ENCODE measurements around the gene GPR137.
A peak's percentile ranks its signal among the peaks of the same experiment; 100 is the strongest.
"Not testable (repeated sequence)": the region's sequence is repeated elsewhere in the genome, so short reads cannot be mapped to it uniquely, and the experiment has no call there.

GPR137 gene

DNA sequence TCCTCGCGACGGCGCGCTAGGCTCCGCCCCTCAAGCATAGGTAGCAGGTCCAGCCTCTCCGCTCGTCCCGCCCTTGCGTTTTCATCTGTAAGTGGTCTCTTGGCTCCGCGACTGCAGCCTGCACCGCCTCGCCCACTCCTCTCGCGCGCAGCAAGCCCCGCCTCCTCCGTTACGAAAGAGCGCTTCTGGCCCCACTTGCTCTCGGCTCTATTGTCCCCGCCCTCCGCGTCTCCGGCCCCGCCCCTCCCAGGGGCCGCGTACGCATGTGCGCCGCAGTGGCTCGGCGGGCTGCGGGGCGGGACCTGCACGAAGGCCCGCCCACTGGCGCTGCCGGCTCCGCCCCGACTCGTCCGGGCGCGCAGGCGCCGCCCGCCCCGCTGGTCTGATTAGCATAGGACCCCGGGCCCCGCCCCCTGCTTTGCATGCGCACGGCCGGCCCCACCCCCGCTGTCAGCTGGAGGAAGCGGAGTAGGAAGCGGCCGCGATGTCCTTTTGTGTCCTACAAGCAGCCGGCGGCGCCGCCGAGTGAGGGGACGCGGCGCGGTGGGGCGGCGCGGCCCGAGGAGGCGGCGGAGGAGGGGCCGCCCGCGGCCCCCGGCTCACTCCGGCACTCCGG is 19.5 kb downstream of the GPR137 start, which contains the start of gene ESRRA:
Gene ESRRA (plus strand): TSS at position 450 of the 616 bp plus-strand sequence. CDS start 1,656 bp downstream, outside the sequence.
- DNase-seq, result peak; percentile 98 to 99

DNA sequence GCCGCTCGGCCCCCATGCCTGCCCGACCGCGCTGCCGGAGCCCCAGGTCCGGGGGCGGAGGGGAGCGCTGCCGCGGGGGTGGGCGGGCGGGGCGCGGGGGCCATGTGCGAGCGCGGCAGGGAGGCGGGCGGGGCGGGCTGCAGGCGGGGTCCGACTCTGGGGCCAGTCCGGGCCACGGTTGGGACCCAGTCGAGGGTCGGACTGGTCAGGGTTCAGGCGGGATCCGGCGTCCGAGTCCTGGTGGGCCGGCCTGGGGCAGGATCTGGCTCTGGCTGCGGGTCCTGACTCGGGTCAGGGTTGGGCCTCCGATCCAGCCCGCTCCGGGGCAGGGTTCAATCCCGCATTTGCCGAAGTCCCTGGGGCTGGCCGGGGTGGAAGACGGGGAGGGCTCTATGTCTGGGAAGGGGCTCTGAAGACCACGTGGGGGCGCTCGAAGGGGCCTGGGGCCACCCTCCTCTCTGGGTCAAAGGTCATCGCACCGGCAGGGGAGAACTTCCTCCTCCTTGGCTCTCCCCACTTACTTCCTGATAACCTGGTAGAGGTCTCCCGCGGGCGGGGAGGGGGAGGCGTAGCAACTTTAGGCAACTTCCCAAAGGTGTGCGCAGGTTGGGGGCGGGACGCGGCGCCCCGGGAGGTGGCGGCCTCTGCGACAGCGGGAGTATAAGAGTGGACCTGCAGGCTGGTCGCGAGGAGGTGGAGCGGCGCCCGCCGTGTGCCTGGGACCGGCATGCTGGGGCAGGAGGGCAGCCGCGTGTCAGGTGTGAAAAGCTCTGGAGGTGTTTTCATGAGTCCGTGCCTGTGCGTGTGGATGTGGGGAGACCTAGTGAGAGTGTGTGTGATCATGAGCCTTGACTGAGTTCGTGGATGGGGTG is 20.3 kb downstream of the GPR137 start:
- peak; percentile 79 for DNase-seq

DNA sequence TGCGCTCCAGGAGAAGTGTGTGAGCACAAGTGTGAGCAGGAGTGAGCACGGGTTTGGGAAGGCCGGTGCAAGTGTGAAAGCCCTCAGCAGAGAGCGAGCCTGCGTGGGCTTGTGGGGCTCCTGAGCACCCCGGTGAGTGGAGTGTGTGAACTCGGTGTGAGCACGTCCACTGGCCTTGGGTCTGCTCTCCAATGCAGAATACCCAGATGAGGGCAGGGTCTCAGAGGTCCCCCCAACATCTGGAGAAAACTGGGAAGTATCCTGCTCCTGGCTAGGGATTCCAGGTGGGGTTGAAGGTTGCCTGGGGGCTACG is 20.9 kb downstream of the GPR137 start:
- no peak for DNase-seq

DNA sequence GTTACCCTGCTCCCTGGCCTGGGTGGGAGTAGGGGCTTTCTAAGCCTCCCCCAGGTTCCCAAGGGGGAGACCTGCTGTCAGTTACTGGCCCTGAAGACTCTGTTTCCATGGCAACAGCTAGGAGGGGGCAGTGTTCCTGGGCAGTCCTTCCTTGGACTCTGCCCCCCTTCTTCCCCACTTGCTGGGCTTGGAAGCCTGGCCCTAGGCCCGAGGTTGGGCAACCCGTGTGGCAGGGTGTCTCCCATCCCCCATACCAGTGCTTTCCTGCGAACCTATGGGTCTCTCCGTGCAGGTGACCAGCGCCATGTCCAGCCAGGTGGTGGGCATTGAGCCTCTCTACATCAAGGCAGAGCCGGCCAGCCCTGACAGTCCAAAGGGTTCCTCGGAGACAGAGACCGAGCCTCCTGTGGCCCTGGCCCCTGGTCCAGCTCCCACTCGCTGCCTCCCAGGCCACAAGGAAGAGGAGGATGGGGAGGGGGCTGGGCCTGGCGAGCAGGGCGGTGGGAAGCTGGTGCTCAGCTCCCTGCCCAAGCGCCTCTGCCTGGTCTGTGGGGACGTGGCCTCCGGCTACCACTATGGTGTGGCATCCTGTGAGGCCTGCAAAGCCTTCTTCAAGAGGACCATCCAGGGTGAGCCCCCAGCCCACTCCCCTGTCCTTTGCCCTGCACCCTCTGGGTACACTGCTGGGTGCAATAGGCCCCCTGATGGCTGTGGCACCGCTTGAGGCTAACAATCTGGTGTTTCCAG is 21.4 kb downstream of the GPR137 start:
- no peak for DNase-seq

DNA sequence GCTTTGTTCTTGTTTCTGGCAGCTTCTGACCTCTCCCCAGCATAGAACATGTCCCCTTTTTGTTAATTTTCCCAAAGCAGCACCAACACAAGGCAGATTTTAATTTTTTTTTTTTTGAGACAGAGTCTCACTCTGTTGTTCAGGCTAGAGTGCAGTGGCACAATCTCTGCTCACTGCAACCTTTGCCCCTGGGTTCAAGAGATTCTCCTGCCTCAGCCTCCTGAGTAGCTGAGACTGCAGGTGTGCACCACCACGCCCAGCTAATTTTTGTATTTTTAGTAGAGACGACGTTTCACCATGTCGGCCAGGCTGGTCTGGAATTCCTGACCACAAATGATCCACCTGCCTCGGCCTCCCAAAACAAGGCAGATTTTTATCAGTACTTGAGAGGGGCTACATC is 22.1 kb downstream of the GPR137 start:
- DNase-seq, result not testable (repeated sequence)

DNA sequence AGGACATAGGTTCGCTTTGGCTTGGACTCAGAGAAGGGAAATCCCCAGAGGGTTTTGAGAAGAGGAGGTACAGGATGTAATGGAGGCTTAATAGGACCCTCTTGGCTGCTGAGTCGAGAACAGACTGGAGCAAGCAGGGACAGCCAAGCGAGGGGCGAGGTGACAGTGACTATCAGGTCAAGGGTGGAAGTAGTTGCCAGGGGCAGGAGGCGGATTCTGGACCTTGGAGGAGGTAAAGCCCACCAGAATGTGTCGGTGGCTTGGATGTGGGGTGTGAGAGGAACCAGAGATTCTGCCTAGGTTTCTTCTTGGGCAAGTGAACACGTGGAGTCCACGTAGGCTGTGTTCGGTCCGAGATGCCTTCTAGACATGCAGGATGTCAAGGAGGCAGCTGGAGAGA is 27.3 kb downstream of the GPR137 start:
- DNase-seq, result no peak

DNA sequence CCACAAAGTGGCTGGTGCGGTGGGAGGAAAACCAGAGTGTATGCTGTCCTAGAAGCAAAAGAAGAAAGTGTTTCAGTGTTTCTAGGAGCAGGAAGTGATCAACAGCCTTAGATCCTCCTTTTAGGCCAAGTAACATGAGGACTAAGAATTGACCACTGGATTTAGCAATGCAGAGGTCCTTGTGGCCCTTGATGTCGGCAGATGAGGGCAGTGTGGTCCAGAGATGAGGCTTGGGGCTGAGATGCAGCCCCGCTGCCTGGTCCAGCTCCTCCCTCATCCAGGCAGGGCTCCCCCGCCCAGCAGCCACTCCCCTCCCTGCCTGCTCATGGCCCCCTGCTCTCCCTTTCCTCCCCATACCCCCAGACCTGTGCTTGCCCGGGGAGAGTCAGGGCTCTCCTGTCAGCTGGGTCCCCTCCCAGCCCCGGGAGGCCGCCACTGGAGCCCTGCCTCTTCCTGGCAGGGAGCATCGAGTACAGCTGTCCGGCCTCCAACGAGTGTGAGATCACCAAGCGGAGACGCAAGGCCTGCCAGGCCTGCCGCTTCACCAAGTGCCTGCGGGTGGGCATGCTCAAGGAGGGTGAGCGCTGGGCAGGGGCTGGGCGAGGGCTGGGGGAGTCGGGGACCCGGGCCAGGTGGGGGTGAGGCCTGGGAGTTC is 28.0 kb downstream of the GPR137 start:
- no peak for DNase-seq

DNA sequence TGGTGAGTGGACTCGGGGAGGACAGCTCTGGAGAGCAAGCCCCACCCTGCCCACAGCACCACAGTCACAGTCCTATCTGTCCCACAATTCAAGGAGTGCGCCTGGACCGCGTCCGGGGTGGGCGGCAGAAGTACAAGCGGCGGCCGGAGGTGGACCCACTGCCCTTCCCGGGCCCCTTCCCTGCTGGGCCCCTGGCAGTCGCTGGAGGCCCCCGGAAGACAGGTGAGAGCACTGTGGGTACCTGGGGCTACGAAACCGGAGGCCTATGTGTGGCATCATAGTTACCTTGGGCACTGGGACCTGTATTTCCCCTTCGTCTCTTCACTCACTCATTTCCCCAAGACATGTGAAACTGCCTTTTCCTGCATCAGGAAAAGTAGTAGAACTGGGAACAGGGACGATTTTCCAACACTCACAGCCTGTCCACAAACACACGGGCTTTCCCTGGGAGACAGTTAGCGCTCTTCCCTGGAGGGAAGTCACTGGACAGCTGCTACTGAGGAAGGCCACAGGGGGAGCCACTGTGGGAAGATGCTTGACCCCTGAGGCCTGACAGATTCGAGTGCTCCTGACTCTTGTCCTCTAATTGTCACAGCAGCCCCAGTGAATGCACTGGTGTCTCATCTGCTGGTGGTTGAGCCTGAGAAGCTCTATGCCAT is 28.6 kb downstream of the GPR137 start:
- DNase-seq, result no peak

DNA sequence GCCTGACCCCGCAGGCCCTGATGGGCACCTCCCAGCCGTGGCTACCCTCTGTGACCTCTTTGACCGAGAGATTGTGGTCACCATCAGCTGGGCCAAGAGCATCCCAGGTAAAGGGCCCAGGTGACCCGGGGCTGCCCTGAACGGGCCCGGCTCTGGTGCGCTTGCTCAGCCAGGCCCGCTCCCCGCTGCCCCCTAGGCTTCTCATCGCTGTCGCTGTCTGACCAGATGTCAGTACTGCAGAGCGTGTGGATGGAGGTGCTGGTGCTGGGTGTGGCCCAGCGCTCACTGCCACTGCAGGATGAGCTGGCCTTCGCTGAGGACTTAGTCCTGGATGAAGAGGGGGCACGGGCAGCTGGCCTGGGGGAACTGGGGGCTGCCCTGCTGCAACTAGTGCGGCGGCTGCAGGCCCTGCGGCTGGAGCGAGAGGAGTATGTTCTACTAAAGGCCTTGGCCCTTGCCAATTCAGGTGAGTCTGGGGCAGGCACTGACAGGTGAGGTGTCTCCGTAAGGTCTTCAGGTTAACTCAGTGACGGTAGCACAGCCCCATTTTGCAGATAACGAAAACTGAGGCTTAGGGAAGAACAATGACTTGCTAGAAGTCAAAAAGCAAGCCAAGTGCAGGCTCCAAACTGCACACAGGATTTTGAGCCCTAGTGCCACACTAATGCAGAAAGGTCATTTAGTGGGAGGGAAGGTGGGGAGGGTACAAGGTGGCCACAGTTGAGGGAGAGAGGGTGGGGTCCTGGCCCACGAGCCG is 29.3 kb downstream of the GPR137 start:
- no peak for DNase-seq

DNA sequence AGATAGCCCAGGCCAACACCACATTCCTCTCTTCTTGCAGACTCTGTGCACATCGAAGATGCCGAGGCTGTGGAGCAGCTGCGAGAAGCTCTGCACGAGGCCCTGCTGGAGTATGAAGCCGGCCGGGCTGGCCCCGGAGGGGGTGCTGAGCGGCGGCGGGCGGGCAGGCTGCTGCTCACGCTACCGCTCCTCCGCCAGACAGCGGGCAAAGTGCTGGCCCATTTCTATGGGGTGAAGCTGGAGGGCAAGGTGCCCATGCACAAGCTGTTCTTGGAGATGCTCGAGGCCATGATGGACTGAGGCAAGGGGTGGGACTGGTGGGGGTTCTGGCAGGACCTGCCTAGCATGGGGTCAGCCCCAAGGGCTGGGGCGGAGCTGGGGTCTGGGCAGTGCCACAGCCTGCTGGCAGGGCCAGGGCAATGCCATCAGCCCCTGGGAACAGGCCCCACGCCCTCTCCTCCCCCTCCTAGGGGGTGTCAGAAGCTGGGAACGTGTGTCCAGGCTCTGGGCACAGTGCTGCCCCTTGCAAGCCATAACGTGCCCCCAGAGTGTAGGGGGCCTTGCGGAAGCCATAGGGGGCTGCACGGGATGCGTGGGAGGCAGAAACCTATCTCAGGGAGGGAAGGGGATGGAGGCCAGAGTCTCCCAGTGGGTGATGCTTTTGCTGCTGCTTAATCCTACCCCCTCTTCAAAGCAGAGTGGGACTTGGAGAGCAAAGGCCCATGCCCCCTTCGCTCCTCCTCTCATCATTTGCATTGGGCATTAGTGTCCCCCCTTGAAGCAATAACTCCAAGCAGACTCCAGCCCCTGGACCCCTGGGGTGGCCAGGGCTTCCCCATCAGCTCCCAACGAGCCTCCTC is 30.2 kb downstream of the GPR137 start:
- not testable (repeated sequence) for DNase-seq

DNA sequence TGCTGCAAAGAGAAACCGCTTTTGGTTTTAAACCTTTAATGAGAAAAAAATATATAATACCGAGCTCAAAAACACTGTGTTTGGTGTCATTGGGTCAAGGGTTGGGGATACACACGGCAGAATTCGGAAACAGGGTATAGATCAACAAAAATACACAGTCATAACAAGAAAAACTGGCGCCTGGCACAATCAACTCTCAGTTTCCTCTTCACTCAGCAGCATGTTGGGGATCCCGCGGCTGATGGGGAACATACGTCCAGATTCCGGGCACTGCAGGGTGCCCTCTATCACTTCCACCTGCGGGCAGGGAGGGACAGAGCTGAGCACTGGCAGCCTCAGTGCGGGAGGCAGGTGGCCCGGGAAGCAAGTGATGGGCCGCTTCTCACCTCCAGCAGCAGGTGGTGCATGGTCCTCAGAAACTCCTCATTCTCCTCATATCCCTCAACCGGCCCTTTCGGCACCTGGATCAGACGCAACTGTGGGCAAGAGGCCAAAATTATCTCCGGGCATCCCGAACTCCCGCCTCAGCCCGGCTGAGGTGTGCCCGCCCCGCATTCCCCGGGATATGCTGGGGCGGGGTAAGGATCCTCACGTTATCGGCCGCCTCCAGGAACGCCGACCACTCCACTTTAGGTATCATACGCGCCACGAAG is 31.1 kb downstream of the GPR137 start:
- peak; percentile 45 to 49 for DNase-seq

DNA sequence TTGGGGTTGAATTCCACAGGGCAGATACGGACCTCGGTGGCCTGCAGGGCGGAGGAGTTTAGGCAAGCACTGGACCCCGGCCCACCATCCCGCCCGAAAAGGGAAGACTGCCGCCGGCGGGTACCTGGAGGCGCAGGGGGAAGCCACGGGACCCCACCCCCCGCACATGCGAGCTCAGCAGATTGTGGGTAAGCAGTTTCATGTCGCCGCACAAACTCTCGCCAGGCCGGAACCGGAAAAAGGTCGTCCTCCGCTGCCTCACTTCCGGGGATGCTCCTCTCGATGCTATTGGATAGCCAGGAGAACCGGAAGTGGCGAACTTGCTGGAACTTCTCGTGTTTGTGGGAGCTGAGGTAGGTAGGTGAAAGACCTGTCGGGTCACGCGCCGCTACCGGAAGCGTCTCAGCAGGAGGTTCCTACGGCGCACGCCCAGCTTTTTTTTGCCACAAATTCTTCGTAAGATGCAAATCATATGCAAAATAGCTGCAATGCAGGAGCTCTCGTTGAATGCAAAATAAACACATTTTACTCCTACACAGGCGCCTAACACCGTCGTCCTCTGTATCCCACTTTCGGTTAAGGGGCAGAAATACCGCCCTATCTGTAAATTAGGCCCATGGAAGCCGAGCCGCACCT is 31.8 kb downstream of the GPR137 start, which contains the start of gene TRMT112:
Gene TRMT112 (minus strand): TSS at position 235 of the 636 bp plus-strand sequence. CDS start 33 bp downstream, at position 202.
- peak; percentile 98 to 99 for DNase-seq

DNA sequence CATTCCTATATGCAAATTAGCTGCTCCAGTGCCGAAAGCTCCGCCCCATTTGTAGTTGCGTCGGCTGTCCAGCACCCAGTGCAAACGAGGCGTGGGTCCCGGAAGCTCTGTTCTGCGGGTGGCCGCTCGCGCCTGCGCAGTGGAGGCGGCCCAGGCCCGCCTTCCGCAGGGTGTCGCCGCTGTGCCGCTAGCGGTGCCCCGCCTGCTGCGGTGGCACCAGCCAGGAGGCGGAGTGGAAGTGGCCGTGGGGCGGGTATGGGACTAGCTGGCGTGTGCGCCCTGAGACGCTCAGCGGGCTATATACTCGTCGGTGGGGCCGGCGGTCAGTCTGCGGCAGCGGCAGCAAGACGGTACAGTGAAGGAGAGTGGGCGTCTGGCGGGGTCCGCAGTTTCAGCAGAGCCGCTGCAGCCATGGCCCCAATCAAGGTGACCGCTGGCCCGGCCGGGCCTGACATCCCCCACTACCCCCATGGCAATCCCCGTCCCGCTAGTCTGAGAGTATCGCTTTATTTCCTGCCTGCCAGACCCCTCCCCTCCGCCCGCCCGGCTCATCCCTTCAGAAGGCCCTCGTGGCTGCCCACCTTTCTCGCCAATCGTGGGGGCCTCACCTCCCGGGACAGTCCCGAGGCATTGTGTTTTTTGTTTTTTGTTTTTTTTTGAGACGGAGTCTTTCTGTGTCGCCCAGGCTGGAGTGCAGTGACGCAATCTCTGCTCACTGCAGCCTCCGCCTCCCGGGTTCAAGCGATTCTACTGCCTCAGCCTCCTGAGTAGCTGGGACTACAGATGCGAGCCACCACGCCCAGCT is 32.5 kb downstream of the GPR137 start, which contains the start of gene PRDX5:
Gene PRDX5 (plus strand): TSS at position 161 of the 805 bp plus-strand sequence. CDS start 95 bp downstream, at position 256.
- peak; percentile 97 to 98 for DNase-seq

DNA sequence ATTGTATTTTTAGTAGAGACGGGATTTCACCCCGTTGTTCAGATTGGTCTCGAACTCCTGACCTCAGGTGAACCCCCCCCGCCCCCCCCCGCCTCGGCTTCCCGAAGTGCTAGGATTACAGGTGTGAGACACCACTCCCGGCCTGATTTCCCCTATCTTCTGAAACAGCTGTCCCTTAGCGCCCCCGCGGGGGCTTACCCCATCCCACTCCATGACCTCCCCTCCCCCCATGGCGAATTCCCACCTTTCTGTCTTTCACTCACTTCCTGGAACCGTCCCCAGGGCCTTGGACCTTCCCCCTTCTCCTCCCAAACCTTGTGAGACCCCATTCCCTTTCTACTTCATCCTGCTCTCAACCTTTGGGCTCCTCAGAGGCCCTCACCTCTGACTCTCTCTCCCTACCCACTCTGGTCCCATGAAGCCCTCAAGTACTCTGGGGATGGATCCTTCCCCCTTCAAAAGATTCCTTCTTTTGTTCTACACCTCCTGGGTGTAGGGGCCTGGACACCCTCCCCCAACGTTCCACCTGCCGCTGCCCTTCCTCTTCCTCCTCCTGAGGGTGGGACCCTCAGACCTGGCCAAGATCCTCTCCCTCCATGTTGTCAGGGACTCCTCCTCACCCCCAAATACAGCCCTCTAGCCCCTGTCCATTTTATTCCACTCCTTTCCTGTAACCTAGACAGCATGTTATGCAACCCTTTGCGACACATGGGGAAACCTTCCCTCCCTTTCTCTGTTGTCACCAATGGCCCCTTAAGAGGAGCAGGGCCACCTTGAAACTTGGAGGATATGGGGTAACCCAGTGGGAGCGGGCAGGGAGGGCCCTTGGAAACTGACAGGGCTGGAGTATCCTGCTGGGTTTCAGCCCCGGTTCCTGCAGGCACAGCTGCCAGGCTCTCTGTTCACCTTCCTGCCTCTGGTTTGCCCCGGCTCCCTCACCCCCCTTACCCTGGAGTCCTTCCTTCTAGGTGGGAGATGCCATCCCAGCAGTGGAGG is 33.4 kb downstream of the GPR137 start:
- no peak for DNase-seq

DNA sequence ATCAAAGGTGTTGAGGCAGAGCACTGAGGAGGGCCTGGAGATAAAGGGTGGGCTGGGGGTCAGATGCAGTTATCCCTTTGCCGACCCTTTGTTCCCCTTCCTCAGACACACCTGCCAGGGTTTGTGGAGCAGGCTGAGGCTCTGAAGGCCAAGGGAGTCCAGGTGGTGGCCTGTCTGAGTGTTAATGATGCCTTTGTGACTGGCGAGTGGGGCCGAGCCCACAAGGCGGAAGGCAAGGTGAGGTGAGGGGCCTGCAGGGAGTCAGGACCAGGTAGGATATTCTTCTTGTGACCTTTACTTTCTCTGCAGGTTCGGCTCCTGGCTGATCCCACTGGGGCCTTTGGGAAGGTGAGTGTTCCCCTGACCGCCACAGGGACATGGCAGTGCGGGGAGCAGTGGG is 34.9 kb downstream of the GPR137 start:
- DNase-seq, result no peak

DNA sequence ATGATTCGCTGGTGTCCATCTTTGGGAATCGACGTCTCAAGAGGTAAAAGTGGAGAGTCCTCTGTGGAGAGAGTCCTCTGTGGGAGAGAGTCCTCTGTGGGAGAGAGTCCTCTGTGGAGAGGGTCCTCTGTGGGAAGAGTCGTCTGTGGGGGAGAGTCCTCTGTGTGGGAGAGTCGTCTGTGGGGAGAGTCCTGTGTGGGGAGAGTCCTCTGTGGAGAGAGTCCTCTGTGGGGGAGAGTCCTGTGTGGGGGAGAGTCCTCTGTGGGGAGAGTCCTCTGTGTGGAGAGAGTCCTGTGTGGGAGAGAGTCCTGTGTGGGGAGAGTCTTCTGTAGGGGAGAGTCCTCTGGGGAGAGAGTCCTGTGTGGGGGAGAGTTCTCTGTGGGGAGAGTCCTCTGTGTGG is 35.4 kb downstream of the GPR137 start:
- no peak for DNase-seq

DNA sequence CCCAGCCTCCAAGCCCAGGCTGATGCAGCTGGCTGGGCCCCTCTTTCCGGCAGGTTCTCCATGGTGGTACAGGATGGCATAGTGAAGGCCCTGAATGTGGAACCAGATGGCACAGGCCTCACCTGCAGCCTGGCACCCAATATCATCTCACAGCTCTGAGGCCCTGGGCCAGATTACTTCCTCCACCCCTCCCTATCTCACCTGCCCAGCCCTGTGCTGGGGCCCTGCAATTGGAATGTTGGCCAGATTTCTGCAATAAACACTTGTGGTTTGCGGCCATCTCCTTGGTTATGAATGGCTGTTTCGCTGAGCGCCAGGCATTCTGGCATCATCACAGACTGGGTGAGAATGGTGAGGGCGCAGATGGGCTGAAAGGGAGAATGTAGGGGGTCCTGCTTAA is 35.9 kb downstream of the GPR137 start:
- DNase-seq, result no peak

All from CD4-positive, alpha-beta T cell treated with Interleukin-4 for 1 hour (primary cell).